Epithelial cell of proximal tubule (primary cell): ENCODE measurements around the gene TRO. TPM values are rescaled to one million over a fixed set of nuclear protein-coding genes. Genes with fewer than 3 reads are reported as not detected.
A peak's percentile ranks its signal among the peaks of the same experiment; 100 is the strongest.

Source experiments
- DNase-seq: peaks from one replicate; pipeline ENCODE4 v3.0.0-alpha.2; 2011; ENCODE audit warnings: low read depth
- H3K4me3 ChIP-seq: 2 replicates; pipeline ENCODE4 v1.5.1; 2011; ENCODE audit warnings: low read depth, mild to moderate bottlenecking, low read length
- total RNA-seq: library from RNA; depleted of rRNA; stranded (reverse); fragments of >200 nt; gene quantifications from 2 replicates; pipeline ENCODE4 v1.2.3, GENCODE V29; 2015
- TF ChIP-seq, protein P1 (sequence below): conservative IDR thresholded peaks from 2 replicates; pipeline ENCODE4 v1.5.1; 2012; ENCODE audit warnings: low read depth, mild to moderate bottlenecking, low read length

The TRO gene, protein sequence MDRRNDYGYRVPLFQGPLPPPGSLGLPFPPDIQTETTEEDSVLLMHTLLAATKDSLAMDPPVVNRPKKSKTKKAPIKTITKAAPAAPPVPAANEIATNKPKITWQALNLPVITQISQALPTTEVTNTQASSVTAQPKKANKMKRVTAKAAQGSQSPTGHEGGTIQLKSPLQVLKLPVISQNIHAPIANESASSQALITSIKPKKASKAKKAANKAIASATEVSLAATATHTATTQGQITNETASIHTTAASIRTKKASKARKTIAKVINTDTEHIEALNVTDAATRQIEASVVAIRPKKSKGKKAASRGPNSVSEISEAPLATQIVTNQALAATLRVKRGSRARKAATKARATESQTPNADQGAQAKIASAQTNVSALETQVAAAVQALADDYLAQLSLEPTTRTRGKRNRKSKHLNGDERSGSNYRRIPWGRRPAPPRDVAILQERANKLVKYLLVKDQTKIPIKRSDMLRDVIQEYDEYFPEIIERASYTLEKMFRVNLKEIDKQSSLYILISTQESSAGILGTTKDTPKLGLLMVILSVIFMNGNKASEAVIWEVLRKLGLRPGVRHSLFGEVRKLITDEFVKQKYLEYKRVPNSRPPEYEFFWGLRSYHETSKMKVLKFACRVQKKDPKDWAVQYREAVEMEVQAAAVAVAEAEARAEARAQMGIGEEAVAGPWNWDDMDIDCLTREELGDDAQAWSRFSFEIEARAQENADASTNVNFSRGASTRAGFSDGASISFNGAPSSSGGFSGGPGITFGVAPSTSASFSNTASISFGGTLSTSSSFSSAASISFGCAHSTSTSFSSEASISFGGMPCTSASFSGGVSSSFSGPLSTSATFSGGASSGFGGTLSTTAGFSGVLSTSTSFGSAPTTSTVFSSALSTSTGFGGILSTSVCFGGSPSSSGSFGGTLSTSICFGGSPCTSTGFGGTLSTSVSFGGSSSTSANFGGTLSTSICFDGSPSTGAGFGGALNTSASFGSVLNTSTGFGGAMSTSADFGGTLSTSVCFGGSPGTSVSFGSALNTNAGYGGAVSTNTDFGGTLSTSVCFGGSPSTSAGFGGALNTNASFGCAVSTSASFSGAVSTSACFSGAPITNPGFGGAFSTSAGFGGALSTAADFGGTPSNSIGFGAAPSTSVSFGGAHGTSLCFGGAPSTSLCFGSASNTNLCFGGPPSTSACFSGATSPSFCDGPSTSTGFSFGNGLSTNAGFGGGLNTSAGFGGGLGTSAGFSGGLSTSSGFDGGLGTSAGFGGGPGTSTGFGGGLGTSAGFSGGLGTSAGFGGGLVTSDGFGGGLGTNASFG (N-terminal part only)
- 6.1 and 15.0 TPM in 2 replicates for total RNA-seq

GRCh38 chrX:54920610-54921426 lies at the start of gene TRO:
TRO (plus strand) TSS chrX:54920824; CDS start chrX:54922247, 1,423 bp downstream.
- no peak for DNase-seq
- peak within 1 kb of the TSS; percentile 66 for H3K4me3 ChIP-seq
- TF ChIP-seq, protein P1, sequence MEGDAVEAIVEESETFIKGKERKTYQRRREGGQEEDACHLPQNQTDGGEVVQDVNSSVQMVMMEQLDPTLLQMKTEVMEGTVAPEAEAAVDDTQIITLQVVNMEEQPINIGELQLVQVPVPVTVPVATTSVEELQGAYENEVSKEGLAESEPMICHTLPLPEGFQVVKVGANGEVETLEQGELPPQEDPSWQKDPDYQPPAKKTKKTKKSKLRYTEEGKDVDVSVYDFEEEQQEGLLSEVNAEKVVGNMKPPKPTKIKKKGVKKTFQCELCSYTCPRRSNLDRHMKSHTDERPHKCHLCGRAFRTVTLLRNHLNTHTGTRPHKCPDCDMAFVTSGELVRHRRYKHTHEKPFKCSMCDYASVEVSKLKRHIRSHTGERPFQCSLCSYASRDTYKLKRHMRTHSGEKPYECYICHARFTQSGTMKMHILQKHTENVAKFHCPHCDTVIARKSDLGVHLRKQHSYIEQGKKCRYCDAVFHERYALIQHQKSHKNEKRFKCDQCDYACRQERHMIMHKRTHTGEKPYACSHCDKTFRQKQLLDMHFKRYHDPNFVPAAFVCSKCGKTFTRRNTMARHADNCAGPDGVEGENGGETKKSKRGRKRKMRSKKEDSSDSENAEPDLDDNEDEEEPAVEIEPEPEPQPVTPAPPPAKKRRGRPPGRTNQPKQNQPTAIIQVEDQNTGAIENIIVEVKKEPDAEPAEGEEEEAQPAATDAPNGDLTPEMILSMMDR, result no peak

DNA sequence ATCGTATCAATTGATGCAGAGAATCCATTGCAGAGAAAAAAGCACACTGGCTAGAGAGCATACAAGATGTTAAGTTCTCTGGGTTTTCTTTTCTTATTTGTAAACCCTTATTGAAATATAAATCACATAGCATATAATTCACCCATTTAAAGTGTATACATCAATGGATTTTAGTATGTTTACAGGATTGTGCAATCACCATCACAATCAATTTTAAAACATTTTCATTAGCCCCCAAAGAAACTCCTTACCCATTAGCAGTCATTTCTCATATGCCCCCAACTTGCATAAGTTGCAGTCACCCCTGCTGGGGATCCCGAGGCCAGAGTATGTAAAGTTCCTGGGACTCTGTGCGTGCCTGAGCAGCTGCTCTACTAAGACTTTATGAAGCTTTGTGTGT lies 34.9 kb upstream of the TRO start:
- TF ChIP-seq, protein P1, result no peak
- DNase-seq, result no peak
- H3K4me3 ChIP-seq, result no peak overlapping the region

DNA sequence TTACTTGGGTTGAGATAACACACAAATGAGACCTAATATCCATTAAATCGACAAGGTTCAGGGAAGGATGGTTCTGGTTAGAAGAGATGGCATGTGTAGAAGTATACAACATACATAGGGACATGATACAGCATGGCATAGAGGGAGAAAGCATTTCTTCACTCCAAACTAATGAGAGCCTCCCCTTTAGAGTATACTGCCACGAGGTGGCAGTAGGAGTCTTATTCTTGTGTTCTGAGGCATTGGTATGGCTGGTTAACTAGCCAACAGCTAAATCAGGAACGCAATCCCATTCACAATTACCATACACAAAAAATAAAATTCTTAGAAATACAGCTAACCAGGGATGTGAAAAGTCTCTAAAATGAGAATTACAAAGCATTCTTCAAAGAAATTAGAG lies 29.1 kb upstream of the TRO start:
- DNase-seq, result no peak
- no peak overlapping the region for H3K4me3 ChIP-seq
- TF ChIP-seq, protein P1, result peak; percentile 53

DNA sequence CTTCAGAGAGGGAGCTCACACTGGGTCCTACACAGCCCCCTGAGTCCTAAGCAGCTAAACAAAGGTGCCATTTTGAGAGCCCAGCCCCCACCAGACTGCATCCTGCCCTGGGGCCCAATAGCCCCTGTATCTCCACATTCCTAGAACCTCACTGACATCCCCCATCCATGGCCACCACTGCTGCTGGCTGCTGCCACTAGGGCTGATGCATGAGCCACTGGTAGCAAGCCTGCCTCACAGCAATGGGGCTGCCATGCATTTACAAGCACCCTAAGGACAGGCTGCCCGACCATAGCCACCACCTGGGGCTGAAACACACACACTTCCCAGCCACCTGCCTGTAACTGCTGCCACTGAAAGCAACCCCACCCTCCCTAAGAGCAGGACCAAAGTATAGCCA lies 26.5 kb upstream of the TRO start:
- TF ChIP-seq, protein P1, result no peak
- H3K4me3 ChIP-seq, result no peak overlapping the region

DNA sequence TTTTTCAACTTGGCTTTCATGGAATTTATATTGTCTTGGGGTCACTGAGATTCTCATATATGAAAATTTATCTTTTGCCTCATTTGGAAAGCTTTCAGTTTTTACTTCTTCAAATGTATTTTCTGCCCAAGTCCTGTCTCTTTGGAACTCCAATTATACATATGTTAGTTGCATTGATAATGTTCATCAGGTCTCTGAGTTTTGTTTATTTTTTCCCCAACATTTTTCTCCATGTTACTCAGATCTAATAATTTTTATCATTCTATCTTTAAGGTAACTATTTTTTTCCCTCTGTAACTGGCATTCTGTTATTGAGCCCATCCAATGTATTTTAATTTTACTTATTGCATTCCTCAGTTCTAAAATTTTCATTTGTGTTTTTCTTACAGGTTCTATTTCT lies 10.7 kb upstream of the TRO start:
- H3K4me3 ChIP-seq, result no peak overlapping the region
- TF ChIP-seq, protein P1, result no peak
- no peak for DNase-seq

More for the DNA sequence above, 26.5 kb upstream of the TRO start:
- DNase-seq, result no peak
